Dermis microvascular lymphatic vessel endothelial cell (primary cell): ENCODE data around the gene RAB30. TPM values are rescaled to one million over a fixed set of nuclear protein-coding genes. Genes with fewer than 3 reads are reported as not detected.
A peak's percentile ranks its signal among the peaks of the same experiment; 100 is the strongest.

Source experiments
- DNase-seq, 2 donors: peaks; one replicate each; pipeline versions ENCODE4 v3.0.0 to v3.0.0-alpha.2; 2010; ENCODE audit warnings: low read depth in 2 of 2
- total RNA-seq: library from RNA; depleted of rRNA; stranded (reverse); fragments of >200 nt; gene quantifications from 2 replicates; pipeline ENCODE4 v1.2.1, GENCODE V29; 2014

The RAB30 gene
- total RNA-seq, 1 donor from 2014 or later = 8.1 TPM

GRCh38 chr11:83041126-83041525 lies 30.6 kb downstream of the RAB30 start:
- DNase-seq = no peak

DNA sequence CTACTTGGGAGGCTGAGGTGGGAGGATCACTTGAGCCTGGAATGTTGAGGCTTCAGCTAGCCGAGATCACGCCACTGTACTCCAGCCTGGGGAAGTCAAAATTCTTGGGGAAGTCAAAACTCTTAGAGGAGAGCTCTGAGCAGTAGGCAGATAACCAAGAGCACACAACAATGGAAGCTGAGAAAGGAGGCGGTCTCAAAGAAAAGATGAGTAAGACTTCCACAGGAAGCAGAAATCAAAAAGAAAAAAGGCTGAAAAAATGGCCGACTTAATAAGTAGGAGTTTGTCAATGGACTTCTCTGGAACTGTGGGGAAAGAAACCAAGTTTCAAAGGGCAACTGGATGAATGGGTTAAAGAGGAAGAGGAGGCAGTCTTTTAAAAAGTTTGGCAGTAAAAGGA lies 32.1 kb downstream of the RAB30 start:
- DNase-seq = peak in 1 of 2 donors; percentile 37

DNA sequence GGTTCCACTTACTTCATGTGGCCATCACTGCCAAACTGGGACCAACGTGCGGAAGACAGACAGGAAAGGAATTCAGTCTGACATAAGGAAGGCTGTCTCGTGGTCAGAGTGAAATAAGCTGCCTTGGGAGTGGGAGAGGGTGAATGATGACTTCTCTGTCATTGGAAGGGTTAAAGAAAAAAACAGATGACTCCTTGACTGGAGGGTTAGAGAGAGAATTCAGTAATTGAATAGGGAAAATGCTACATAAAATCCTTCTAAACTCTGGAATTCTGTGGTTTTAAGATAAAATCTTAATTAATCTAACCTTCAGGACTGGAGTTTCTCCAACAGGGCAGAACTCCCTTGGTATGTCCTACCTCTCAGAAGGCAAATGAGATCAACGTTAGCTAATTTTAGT lies 33.8 kb downstream of the RAB30 start:
- no peak for DNase-seq

- no peak for DNase-seq
These were observed 35.0 kb downstream of the RAB30 start for GRCh38 chr11:83036701-83037100.

- no peak for DNase-seq
These were observed 36.4 kb downstream of the RAB30 start for GRCh38 chr11:83035070-83035854.

- DNase-seq = no peak
These were observed 37.1 kb downstream of the RAB30 start for GRCh38 chr11:83034673-83035014.

- no peak for DNase-seq
These were observed 37.6 kb downstream of the RAB30 start for GRCh38 chr11:83033972-83034672.

- no peak for DNase-seq
These were observed 38.3 kb downstream of the RAB30 start for GRCh38 chr11:83033371-83033770.

- no peak for DNase-seq
These were observed 40.6 kb downstream of the RAB30 start for GRCh38 chr11:83031127-83031526.

GRCh38 chr11:83027794-83028193 lies 43.9 kb downstream of the RAB30 start:
- no peak for DNase-seq

DNA sequence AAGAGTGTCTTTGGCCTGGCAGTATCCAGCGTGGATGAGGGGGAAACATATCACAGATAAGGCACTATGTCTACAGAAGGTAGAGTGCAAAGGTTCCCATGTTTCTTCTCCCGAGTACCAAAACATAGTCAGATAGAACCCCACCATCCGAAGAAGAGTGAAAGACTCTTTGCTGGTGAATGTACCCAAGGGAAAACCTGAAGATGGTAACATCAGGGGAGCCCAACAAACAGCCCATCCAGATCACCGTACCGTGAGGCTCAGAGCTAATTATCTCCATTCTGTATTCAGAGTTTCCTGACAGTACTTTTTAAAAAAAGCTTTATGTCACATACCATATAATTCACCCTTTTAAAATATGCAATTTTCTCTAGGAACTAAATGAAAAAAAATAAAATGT lies 44.4 kb downstream of the RAB30 start:
- no peak for DNase-seq

GRCh38 chr11:83026229-83026628 lies 45.5 kb downstream of the RAB30 start:
- DNase-seq = no peak

DNA sequence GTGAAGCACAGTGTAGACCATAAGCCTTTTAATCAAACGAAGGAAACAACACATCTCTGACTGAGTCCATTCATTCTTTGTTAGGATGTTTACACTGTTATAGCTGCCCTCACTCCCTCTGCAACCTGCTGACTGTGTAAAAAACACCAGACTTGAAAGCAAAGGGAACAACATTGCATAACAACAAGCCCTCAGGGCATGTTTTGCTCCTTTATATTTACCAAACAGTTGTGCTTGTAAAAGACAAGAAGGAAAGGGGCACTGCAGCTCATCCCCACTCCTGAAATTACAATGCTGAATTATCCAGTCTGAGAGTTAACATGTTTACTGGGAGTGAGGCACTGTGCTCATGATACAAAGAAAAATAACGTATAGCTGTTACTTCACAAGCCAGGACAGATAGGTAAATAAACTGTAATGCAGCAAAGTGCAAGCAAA lies 46.4 kb downstream of the RAB30 start:
- peak in 1 of 2 donors; percentile 36 for DNase-seq

GRCh38 chr11:83024270-83024854 lies 47.3 kb downstream of the RAB30 start:
- no peak for DNase-seq

DNA sequence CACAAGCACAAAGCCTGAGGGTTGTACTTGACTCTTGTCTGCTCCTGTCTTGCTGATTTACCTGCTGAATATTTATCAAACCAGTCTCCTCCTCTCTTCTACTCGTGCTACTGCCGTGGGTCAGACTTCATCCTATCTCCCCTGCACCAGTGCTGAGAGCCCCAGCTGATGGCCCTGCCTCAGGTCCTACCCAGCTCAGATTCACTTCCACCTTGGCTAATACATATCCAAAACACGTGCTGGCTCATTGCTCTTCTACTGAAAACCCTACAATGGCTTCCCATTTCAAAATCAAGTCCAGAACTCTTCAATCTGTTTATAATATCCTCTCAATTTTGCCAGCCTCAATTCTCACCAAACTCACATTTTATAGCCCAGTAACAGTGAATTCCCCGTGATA lies 48.3 kb downstream of the RAB30 start:
- no peak for DNase-seq

DNA sequence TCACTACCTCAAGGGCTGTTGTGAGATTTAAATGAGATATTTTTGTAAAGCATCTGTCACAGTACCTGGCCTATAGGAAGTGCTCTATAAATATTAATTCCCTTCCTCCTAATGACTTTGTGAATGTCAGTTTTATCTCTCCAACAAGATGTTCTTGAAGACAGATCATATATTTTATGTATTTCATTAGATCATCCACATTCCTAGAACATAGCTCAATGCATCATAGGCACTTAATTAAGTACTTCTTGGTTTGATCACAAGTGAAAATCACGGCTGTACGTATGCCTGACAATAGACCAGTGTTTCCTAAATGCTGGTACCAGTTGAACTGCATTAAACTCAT lies 49.9 kb downstream of the RAB30 start:
- DNase-seq = no peak

GRCh38 chr11:83020942-83021779 lies 50.5 kb downstream of the RAB30 start:
- DNase-seq = no peak

GRCh38 chr11:83019888-83020579 lies 51.7 kb downstream of the RAB30 start:
- DNase-seq = no peak

- DNase-seq = no peak
These were observed 56.7 kb downstream of the RAB30 start for GRCh38 chr11:83014951-83015350.

DNA sequence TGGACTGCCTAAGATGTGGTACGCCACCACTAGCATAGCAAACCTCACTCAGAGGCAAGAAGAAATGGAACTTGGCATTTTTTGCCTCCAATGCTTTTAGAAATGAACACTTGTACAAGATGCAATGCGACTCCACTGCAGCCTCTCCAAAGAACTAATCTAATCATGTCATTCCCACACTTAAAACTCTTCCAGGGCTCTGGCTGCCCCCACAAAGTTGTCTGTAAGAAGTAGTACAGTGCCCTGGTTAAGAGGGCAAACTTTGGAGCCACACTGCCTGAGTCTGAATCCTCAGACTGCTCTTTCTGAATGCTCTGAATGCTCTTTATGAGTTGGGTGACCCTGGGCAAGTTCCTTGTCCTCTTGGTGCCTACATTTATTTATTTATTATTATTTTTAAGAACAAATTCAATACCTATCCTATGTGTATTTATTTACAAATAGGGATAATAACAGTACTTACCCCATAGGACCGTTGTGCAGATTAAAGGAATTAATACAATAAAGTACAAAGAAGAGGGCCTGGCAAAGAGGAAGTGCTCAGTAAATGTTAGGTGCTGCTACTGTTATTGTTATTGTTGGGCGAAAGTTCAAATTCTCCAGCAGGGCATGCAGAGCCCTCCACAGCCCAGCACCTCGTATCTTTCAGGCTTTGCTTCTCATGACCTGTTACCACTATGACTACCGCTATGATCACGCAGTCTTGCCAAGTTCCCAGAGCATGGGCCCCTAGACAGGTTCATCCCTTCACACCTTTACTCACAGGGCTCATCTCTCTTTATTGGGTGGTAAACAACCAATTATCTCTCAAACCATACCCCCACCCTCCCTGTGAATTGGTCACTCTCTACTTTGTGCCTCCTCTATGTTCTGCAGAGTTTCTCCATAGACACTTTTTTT lies 59.3 kb downstream of the RAB30 start:
- DNase-seq = no peak
